Osteocyte (in vitro differentiated cells): Measurements from ENCODE around the gene AGTR1. TPM values are rescaled to one million over a fixed set of nuclear protein-coding genes. Genes with fewer than 3 reads are reported as not detected.
"Not testable (repeated sequence)": the region's sequence is repeated elsewhere in the genome, so short reads cannot be mapped to it uniquely, and the experiment has no call there.

ENCODE experiments used
- DNase-seq: peaks from one replicate; pipeline ENCODE4 v3.0.0; 2021; ENCODE audit warnings: mixed read lengths; ENCODE audit not compliant: unreplicated experiment; ENCODE audit errors: extremely low spot score
- H3K27ac Mint-ChIP-seq: one replicate; pipeline ENCODE4 v1.8.0; 2021; ENCODE audit warnings: mild to moderate bottlenecking, mixed read lengths; ENCODE audit not compliant: unreplicated experiment
- H3K27me3 Mint-ChIP-seq: one replicate; pipeline ENCODE4 v1.8.0; 2021; ENCODE audit warnings: mixed read lengths; ENCODE audit not compliant: unreplicated experiment
- H3K36me3 Mint-ChIP-seq: one replicate; pipeline ENCODE4 v1.8.0; 2021; ENCODE audit warnings: mixed read lengths; ENCODE audit not compliant: unreplicated experiment
- H3K4me1 Mint-ChIP-seq: one replicate; pipeline ENCODE4 v1.8.0; 2021; ENCODE audit warnings: mixed read lengths; ENCODE audit not compliant: unreplicated experiment
- H3K4me3 Mint-ChIP-seq: one replicate; pipeline ENCODE4 v1.8.0; 2021; ENCODE audit warnings: mild to moderate bottlenecking, moderate library complexity, mixed read lengths; ENCODE audit not compliant: unreplicated experiment
- H3K9me3 Mint-ChIP-seq: one replicate; pipeline ENCODE4 v1.8.0; 2021; ENCODE audit warnings: mixed read lengths; ENCODE audit not compliant: unreplicated experiment
- total RNA-seq: library from RNA; stranded (reverse); gene quantifications from 2 replicates; pipeline ENCODE4 v1.2.1, GENCODE V29; 2021
- TF ChIP-seq, protein P1 (sequence below): fragments of 200-600 bp; sonication (generic); IDR thresholded peaks from 2 replicates; pipeline ENCODE4 v1.5.0; 2021; ENCODE audit warnings: antibody characterized with exemption, mild to moderate bottlenecking, moderate library complexity

The AGTR1 gene
- total RNA-seq, 1 donor from 2014 or later: 2.0 TPM

DNA sequence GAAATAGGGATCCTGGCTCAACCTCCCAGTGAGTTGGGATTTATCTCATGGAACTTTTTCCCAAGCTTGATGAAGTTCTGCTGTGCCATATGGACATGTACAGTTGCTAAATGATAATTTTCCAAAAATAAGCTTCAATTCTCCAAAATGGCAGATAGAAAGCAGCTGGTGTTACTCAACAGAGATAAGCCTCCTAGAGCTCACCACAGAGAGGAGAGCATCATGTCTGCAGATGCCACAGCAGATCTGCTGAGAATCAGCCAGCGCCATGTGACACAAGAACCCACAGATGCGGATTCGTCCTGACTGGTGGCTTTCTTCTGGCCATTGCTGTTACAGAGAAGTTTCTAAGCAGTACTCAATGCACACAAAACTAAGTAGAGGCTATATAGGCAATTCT, 50.6 kb downstream of the AGTR1 start:
- Mint-ChIP-seq H3K36me3 (no peaks in the 10 kb centered on the region), H3K4me3 (no peak overlapping the region), H3K27me3 (peaks cover 3% of the 10 kb centered on the region), H3K27ac (no peak overlapping the region), H3K4me1 (no peaks in the 10 kb centered on the region), H3K9me3 (no peaks in the 10 kb centered on the region)
- no peak for DNase-seq
- TF ChIP-seq, protein P1, sequence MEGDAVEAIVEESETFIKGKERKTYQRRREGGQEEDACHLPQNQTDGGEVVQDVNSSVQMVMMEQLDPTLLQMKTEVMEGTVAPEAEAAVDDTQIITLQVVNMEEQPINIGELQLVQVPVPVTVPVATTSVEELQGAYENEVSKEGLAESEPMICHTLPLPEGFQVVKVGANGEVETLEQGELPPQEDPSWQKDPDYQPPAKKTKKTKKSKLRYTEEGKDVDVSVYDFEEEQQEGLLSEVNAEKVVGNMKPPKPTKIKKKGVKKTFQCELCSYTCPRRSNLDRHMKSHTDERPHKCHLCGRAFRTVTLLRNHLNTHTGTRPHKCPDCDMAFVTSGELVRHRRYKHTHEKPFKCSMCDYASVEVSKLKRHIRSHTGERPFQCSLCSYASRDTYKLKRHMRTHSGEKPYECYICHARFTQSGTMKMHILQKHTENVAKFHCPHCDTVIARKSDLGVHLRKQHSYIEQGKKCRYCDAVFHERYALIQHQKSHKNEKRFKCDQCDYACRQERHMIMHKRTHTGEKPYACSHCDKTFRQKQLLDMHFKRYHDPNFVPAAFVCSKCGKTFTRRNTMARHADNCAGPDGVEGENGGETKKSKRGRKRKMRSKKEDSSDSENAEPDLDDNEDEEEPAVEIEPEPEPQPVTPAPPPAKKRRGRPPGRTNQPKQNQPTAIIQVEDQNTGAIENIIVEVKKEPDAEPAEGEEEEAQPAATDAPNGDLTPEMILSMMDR: no peak

DNA sequence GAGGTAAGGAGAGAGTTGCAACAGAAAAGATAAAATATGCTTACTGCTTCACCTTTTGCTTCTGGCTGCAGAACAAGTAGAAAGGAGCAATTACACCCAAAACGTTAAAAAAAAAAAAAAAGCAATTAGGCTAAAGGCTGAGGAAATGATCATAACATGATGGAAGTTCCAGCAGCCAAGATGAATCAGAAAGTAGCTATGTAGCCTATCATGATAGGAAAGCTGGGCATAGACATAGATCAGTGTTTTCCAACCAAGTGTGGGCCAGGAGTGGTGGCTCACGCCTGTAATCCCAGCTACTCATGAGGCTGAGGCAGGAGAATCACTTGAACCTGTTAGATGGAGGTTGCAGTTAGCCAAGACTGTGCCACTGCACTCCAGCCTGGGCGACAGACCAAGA, 52.6 kb downstream of the AGTR1 start:
- no peak for DNase-seq
- Mint-ChIP-seq H3K9me3 (no peaks in the 10 kb centered on the region), H3K4me1 (no peaks in the 10 kb centered on the region), H3K4me3 (no peak overlapping the region), H3K36me3 (no peaks in the 10 kb centered on the region), H3K27ac (no peak overlapping the region), H3K27me3 (peaks cover 4% of the 10 kb centered on the region)
- TF ChIP-seq, protein P1: no peak

DNA sequence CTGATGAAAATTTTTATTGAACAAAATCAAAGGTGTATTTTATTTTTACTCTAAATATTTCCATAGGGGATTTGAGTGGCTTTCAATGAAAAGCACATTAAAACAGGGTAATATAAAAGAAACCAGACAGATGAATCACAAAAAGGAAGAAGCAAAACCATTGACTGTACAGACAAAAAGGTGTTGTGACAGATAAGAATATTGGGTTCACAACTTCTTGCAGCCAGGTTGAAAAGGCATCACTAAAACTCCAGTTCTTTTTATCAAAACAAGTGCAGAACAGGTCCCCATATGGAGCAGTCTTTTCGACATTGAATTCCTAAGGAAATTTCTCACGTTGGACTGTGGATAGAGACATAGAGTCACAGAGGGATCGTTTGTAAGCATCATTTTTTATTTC, 53.8 kb downstream of the AGTR1 start:
- Mint-ChIP-seq H3K27ac (no peak overlapping the region), H3K27me3 (peaks cover 4% of the 10 kb centered on the region), H3K4me1 (no peaks in the 10 kb centered on the region), H3K36me3 (no peaks in the 10 kb centered on the region), H3K9me3 (no peaks in the 10 kb centered on the region), H3K4me3 (no peak overlapping the region)
- no peak for DNase-seq
- TF ChIP-seq, protein P1: no peak

DNA sequence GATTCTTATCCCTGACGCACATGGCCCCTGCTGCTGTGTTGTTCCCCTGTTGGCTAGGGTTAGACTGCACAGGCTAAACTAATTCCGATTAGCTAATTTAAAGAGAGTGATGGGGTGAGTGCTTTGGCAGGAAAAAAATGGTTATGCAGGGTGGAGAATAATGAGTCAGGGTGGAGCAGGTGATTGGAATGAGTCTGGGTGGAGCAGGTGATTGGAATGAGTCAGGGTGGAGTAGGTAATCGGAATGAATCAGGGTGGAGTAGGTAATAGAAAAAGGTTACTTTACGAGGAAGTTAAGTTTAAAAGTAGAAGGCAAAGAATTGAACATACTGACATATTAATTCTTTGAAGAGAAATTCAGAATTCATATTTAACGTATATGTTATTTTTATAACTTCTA, 55.7 kb downstream of the AGTR1 start:
- H3K27me3 Mint-ChIP-seq, H3K9me3 Mint-ChIP-seq, H3K36me3 Mint-ChIP-seq, DNase-seq, H3K4me1 Mint-ChIP-seq, H3K4me3 Mint-ChIP-seq, H3K27ac Mint-ChIP-seq: not testable (repeated sequence)

DNA sequence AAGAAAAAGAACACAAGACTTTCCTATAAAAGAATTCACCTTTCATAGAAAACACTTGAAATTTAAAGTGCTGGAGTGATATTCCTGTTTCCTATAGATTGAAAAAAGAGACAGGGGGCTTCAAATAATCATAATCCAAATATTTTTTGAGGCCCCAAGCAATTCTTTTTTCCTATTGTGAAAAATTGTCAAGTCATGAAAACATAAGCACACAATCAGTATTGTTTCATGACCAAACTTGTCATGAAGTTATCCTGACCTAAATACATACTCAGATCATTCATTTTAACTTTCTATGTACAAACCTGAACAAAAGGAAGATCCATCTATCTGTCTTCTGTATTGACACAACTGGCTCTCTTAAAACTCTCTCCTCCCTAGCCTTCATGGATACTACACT, 57.9 kb downstream of the AGTR1 start:
- Mint-ChIP-seq H3K4me1 (peaks cover 3% of the 10 kb centered on the region), H3K9me3 (no peaks in the 10 kb centered on the region), H3K36me3 (no peaks in the 10 kb centered on the region), H3K27ac (no peak overlapping the region), H3K4me3 (no peak overlapping the region), H3K27me3 (peaks cover 4% of the 10 kb centered on the region)
- TF ChIP-seq, protein P1: no peak
- no peak for DNase-seq

DNA sequence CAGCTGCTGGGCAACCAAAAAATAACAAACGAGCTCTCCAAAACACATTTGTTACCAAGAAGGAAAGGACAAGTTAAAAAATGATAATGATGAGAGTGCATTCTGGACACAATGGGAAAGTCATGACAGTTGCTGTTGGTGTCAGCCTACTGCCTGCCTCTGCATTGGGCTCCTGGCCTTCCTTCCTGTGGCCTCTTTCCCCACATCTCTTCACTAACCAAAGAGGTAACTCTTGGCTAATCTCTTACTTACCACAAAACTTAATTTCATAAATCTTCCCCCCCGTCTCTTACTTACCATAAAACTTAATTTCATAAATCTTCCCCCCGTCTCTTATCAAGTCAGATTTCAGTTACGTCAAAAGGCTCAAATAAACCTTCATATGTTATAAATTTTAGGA, 58.6 kb downstream of the AGTR1 start:
- Mint-ChIP-seq H3K27ac (no peak overlapping the region), H3K36me3 (no peaks in the 10 kb centered on the region), H3K4me3 (no peak overlapping the region), H3K4me1 (peaks cover 3% of the 10 kb centered on the region), H3K9me3 (no peaks in the 10 kb centered on the region), H3K27me3 (peaks cover 4% of the 10 kb centered on the region)
- TF ChIP-seq, protein P1: no peak
- no peak for DNase-seq
